ENCODE results near the gene DOK7.

DOK7 gene

DNA sequence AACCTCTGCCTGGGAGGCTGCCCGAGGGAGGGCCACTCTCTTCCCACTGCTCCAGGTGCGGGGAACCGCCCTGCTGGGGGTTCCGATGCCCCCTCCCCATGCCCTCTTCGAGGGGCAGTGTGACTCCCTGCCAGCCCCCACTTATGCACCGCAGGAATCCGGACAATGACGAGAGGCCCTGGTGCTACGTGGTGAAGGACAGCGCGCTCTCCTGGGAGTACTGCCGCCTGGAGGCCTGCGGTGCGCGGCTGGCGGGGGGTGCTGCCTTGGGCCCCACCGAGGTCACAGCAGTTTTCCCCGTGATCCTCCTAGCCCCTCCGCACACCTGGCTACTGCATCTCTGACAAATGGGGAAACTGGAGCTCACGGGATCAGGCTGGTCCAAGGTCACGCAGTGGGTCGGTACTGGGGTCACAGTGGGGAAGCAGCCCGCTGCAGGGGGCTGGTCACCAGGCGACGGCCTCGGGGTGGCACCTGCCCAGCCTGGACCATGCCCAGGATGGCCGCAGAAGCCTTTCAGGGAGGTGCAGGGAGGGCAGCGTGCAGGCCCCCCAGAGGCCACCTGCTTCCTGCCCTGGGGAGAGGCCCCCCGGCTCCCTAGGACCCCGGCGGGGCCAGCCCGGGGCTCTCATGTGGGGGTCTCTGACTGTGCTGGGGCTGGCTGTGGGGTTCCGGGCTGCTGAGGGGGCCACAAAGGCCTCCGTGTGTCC lies 17.8 kb upstream of the DOK7 start:
- Histone ChIP-seq H3K79me1 (ENCODE audit: low read depth, low read length) (no peaks in the 10 kb centered on the region), H3K14ac (ENCODE audit: low read length) (no peak overlapping the region), H2AFZ (ENCODE audit: low read length) (no peak overlapping the region), H3K36me3 (replicated peaks in 1 of 2; ENCODE audit: control insufficient read depth in 2 of 2, insufficient read depth in 2 of 2, low read length in 2 of 2) (no peaks in the 10 kb centered on the region), H2BK12ac (ENCODE audit: low read length) (peak overlapping the region; percentile 58), H2BK15ac (ENCODE audit: low read length) (peak overlapping the region; percentile 58), H3K9me3 (replicated peaks in 1 of 2; ENCODE audit: control insufficient read depth in 2 of 2, insufficient read depth in 1 of 2, low read depth in 1 of 2, low read length in 2 of 2) (peaks cover 0 to 2% of the 10 kb centered on the region in 2 donors), H3K27ac (replicated peaks; ENCODE audit: low read length) (no peak overlapping the region), H3K9ac (ENCODE audit: low read depth, low read length, poor library complexity) (peak overlapping the region; percentile 77), H3K27me3 (ENCODE audit: control insufficient read depth in 3 of 3, insufficient read depth in 3 of 3, low read depth in 1 of 3, low read length in 3 of 3) (no peaks in the 10 kb centered on the region), H2BK5ac (ENCODE audit: low read length) (peak overlapping the region; percentile 35), H3K4me3 (ENCODE audit: low read length in 2 of 2) (no peak overlapping the region), H2AK5ac (ENCODE audit: low read depth, low read length) (peak overlapping the region; percentile 95), H3K23ac (ENCODE audit: low read depth, low read length, poor library complexity) (peak overlapping the region; percentile 65), H4K8ac (ENCODE audit: low read depth, low read length) (peak overlapping the region; percentile 65), H3K18ac (ENCODE audit: low read length) (peak overlapping the region; percentile 6), H3K4ac (ENCODE audit: low read length) (no peak overlapping the region), H2BK120ac (ENCODE audit: low read depth, low read length) (no peak overlapping the region), H3K4me1 (ENCODE audit: control insufficient read depth in 2 of 2, insufficient read depth in 1 of 2, low read depth in 1 of 2, low read length in 2 of 2) (peaks cover 7% of the 10 kb centered on the region in 2 donors), H4K91ac (ENCODE audit: low read depth, low read length, poor library complexity) (peak overlapping the region; percentile 85), H3K4me2 (ENCODE audit: insufficient read depth, low read length, poor library complexity, severe bottlenecking) (no peak overlapping the region)
- WGBS, 2 donors (ENCODE audit: extremely low coverage in 2 of 2, insufficient read length in 2 of 2, insufficient replicate concordance in 1 of 2) = no CpG with 5 or more reads among the region's 34 CpGs
- DNase-seq (ENCODE audit: low spot score) = no peak

DNA sequence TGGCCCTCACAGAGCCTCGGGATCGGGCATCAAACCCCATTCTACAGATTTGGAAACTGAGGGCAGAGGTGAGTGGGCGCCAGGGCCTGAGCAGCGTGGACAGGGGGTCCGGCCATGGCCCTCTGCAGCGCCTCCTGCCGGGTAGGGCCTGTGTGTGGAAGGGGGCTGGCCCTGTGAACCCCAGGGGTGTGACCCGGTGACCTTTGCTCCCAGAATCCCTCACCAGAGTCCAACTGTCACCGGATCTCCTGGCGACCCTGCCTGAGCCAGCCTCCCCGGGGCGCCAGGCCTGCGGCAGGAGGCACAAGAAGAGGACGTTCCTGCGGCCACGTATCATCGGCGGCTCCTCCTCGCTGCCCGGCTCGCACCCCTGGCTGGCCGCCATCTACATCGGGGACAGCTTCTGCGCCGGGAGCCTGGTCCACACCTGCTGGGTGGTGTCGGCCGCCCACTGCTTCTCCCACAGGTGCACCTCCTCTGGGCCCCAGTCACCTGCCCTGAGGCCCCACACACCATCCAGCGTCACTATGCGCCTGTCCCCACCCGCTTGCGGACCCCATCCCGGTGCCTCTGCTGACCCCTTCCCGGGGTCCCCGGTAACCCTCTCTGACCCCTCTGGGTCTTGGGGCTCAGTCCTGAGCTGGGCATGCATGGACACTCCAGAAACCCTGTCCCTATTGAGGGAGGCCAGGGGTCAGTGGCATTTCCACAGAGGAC lies 17.1 kb upstream of the DOK7 start:
- no CpG with 5 or more reads among the region's 34 CpGs for WGBS, 2 donors (ENCODE audit: extremely low coverage in 2 of 2, insufficient read length in 2 of 2, insufficient replicate concordance in 1 of 2)
- Histone ChIP-seq H2AFZ (ENCODE audit: low read length) (no peak overlapping the region), H3K4me2 (ENCODE audit: insufficient read depth, low read length, poor library complexity, severe bottlenecking) (peak overlapping the region; percentile 11), H3K4me1 (ENCODE audit: control insufficient read depth in 2 of 2, insufficient read depth in 1 of 2, low read depth in 1 of 2, low read length in 2 of 2) (peaks cover 7% of the 10 kb centered on the region in 2 donors), H3K9ac (ENCODE audit: low read depth, low read length, poor library complexity) (no peak overlapping the region), H3K27me3 (ENCODE audit: control insufficient read depth in 3 of 3, insufficient read depth in 3 of 3, low read depth in 1 of 3, low read length in 3 of 3) (no peaks in the 10 kb centered on the region), H3K79me1 (ENCODE audit: low read depth, low read length) (no peaks in the 10 kb centered on the region), H3K14ac (ENCODE audit: low read length) (peak overlapping the region; percentile 89), H2AK5ac (ENCODE audit: low read depth, low read length) (peak overlapping the region; percentile 95), H4K8ac (ENCODE audit: low read depth, low read length) (no peak overlapping the region), H2BK12ac (ENCODE audit: low read length) (no peak overlapping the region), H2BK5ac (ENCODE audit: low read length) (peak overlapping the region; percentile 35), H2BK15ac (ENCODE audit: low read length) (peak overlapping the region; percentile 96), H3K4ac (ENCODE audit: low read length) (no peak overlapping the region), H4K91ac (ENCODE audit: low read depth, low read length, poor library complexity) (no peak overlapping the region), H3K27ac (replicated peaks; ENCODE audit: low read length) (no peak overlapping the region), H3K4me3 (ENCODE audit: low read length in 2 of 2) (no peak overlapping the region), H2BK120ac (ENCODE audit: low read depth, low read length) (peak overlapping the region; percentile 72), H3K36me3 (replicated peaks in 1 of 2; ENCODE audit: control insufficient read depth in 2 of 2, insufficient read depth in 2 of 2, low read length in 2 of 2) (no peaks in the 10 kb centered on the region), H3K18ac (ENCODE audit: low read length) (peak overlapping the region; percentile 57), H3K9me3 (replicated peaks in 1 of 2; ENCODE audit: control insufficient read depth in 2 of 2, insufficient read depth in 1 of 2, low read depth in 1 of 2, low read length in 2 of 2) (no peaks in the 10 kb centered on the region), H3K23ac (ENCODE audit: low read depth, low read length, poor library complexity) (peak overlapping the region; percentile 65)
- no peak for DNase-seq (ENCODE audit: low spot score)

DNA sequence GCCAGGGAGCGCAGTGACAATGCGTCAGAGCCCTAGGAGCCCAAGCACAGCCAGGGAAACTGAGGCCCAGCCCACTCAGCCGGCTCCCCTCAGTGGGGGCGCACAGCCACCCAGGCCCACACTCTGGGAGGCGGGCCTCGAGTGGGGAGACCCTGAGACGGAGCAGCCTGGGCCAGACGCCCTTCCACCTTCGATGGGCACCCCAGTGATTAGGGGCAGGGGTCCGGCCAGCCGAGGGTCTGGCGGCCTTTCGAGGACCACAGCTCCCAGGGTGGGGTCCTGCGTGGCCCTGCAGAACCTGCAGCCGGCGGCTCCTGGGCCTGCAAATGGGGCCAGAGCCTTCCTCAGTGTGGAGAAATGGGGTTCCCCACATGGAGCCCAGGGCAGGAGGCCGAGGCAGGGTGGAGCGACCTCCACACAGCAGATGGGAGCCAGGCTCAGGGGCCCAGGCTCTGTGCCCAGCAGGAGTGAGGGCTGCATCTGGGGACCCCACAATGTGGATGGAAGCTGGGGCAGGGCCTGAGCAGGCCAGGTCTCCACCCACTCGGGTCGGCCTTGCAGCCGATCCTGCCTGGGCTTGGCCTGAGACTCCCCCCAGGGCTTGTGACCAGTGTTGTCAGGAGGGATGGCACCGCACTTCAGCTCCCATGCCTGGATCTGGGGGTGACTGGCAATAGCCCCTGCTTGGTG lies 16.3 kb upstream of the DOK7 start:
- Histone ChIP-seq H2AK5ac (ENCODE audit: low read depth, low read length) (peak overlapping the region; percentile 97), H4K91ac (ENCODE audit: low read depth, low read length, poor library complexity) (peak overlapping the region; percentile 43), H3K14ac (ENCODE audit: low read length) (peak overlapping the region; percentile 97), H3K18ac (ENCODE audit: low read length) (peak overlapping the region; percentile 35), H3K4ac (ENCODE audit: low read length) (no peak overlapping the region), H2BK120ac (ENCODE audit: low read depth, low read length) (peak overlapping the region; percentile 72), H2AFZ (ENCODE audit: low read length) (no peak overlapping the region), H2BK15ac (ENCODE audit: low read length) (peak overlapping the region; percentile 45), H3K23ac (ENCODE audit: low read depth, low read length, poor library complexity) (peak overlapping the region; percentile 65), H3K36me3 (replicated peaks in 1 of 2; ENCODE audit: control insufficient read depth in 2 of 2, insufficient read depth in 2 of 2, low read length in 2 of 2) (no peaks in the 10 kb centered on the region), H4K8ac (ENCODE audit: low read depth, low read length) (no peak overlapping the region), H2BK5ac (ENCODE audit: low read length) (peak overlapping the region; percentile 35), H3K9me3 (replicated peaks in 1 of 2; ENCODE audit: control insufficient read depth in 2 of 2, insufficient read depth in 1 of 2, low read depth in 1 of 2, low read length in 2 of 2) (no peaks in the 10 kb centered on the region), H3K79me1 (ENCODE audit: low read depth, low read length) (no peaks in the 10 kb centered on the region), H3K9ac (ENCODE audit: low read depth, low read length, poor library complexity) (no peak overlapping the region), H2BK12ac (ENCODE audit: low read length) (no peak overlapping the region), H3K27me3 (ENCODE audit: control insufficient read depth in 3 of 3, insufficient read depth in 3 of 3, low read depth in 1 of 3, low read length in 3 of 3) (no peaks in the 10 kb centered on the region), H3K27ac (replicated peaks; ENCODE audit: low read length) (no peak overlapping the region), H3K4me2 (ENCODE audit: insufficient read depth, low read length, poor library complexity, severe bottlenecking) (no peak overlapping the region), H3K4me3 (ENCODE audit: low read length in 2 of 2) (no peak overlapping the region), H3K4me1 (ENCODE audit: control insufficient read depth in 2 of 2, insufficient read depth in 1 of 2, low read depth in 1 of 2, low read length in 2 of 2) (peaks cover 7% of the 10 kb centered on the region in 2 donors)
- no CpG with 5 or more reads among the region's 22 CpGs for WGBS, 2 donors (ENCODE audit: extremely low coverage in 2 of 2, insufficient read length in 2 of 2, insufficient replicate concordance in 1 of 2)
- no peak for DNase-seq (ENCODE audit: low spot score)
